Endodermal cell (in vitro differentiated cells): Measurements from ENCODE around the gene UBASH3B. TPM values are rescaled to one million over a fixed set of nuclear protein-coding genes. Genes with fewer than 3 reads are reported as not detected.
"Not testable (repeated sequence)": the region's sequence is repeated elsewhere in the genome, so short reads cannot be mapped to it uniquely, and the experiment has no call there.

Experiments used
- DNase-seq: peaks from one replicate; pipeline ENCODE4 v3.0.0-alpha.2; 2017
- H3K27ac ChIP-seq: 2 replicates; pipeline ENCODE4 v1.5.1; 2013; ENCODE audit warnings: mild to moderate bottlenecking, low read depth, low read length, moderate library complexity
- H3K27me3 ChIP-seq: 2 replicates; pipeline ENCODE4 v1.6.1; 2013; ENCODE audit warnings: mild to moderate bottlenecking, low read length, moderate library complexity; ENCODE audit not compliant: insufficient read depth, control insufficient read depth, poor library complexity, severe bottlenecking
- H3K36me3 ChIP-seq: 2 replicates; pipeline ENCODE4 v1.7.0; 2013; ENCODE audit warnings: mild to moderate bottlenecking, low read length, moderate library complexity; ENCODE audit not compliant: control insufficient read depth, insufficient read depth
- H3K4me1 ChIP-seq: one replicate; pipeline ENCODE4 v1.7.0; 2013; ENCODE audit warnings: low read length; ENCODE audit not compliant: control insufficient read depth, insufficient read depth
- H3K4me3 ChIP-seq: 2 replicates; pipeline ENCODE4 v1.5.1; 2013; ENCODE audit warnings: mild to moderate bottlenecking, low read length, moderate library complexity
- H3K9ac ChIP-seq: 2 replicates; pipeline ENCODE4 v1.6.1; 2013; ENCODE audit warnings: mild to moderate bottlenecking, low read length, moderate library complexity; ENCODE audit not compliant: poor library complexity, severe bottlenecking; ENCODE audit errors: extremely low read depth
- H3K9me3 ChIP-seq: 2 replicates; pipeline ENCODE4 v1.6.1; 2013; ENCODE audit warnings: mild to moderate bottlenecking, low read length, moderate library complexity; ENCODE audit not compliant: control insufficient read depth
- H3K27ac Mint-ChIP-seq: 2 replicates; pipeline ENCODE4 v1.8.0; 2020; ENCODE audit warnings: mixed read lengths
- H3K27me3 Mint-ChIP-seq: 2 replicates; pipeline ENCODE4 v1.8.0; 2021; ENCODE audit warnings: mild to moderate bottlenecking, mixed read lengths; ENCODE audit not compliant: insufficient read depth
- H3K36me3 Mint-ChIP-seq: 2 replicates; pipeline ENCODE4 v1.8.0; 2020; ENCODE audit warnings: low read depth, mixed read lengths
- H3K4me1 Mint-ChIP-seq: 2 replicates; pipeline ENCODE4 v1.8.0; 2020; ENCODE audit warnings: mixed read lengths
- H3K4me3 Mint-ChIP-seq: 2 replicates; pipeline ENCODE4 v1.8.0; 2020; ENCODE audit warnings: mild to moderate bottlenecking, moderate library complexity, mixed read lengths
- H3K9me3 Mint-ChIP-seq: 2 replicates; pipeline ENCODE4 v1.8.0; 2020; ENCODE audit warnings: mild to moderate bottlenecking, mixed read lengths
- WGBS, 2 experiments: methylation state at CpG; one replicate each; pipeline versions ENCODE4 v1.1.5 to v1.1.7; 2013; ENCODE audit warnings: missing lambda C conversion rate in 2 of 2, mixed read lengths in 1 of 2; ENCODE audit not compliant: insufficient coverage in 1 of 2, insufficient read length in 1 of 2; 5-methylcytosine and 5-hydroxymethylcytosine counted together
- total RNA-seq, 2 donors: library from RNA; stranded (reverse); fragmentation: NEBNext Ultra II Directional in 1 of 2; extraction: Animal tissue kit (Norgen Biotek cat#: 25700) in 1 of 2; gene quantifications; 2 replicates in 1 of 2; 3 replicates in 1 of 2; pipeline ENCODE4 v1.2.1, GENCODE V29; 2021
- TF ChIP-seq, protein P1 (sequence below): fragments of 200-600 bp; sonication (generic); conservative IDR thresholded peaks from 2 replicates; pipeline ENCODE4 v1.5.0; 2021; ENCODE audit warnings: antibody characterized with exemption, mild to moderate bottlenecking

UBASH3B gene
- total RNA-seq, 2 donors from 2014 or later: 6.0 to 9.0 TPM

DNA sequence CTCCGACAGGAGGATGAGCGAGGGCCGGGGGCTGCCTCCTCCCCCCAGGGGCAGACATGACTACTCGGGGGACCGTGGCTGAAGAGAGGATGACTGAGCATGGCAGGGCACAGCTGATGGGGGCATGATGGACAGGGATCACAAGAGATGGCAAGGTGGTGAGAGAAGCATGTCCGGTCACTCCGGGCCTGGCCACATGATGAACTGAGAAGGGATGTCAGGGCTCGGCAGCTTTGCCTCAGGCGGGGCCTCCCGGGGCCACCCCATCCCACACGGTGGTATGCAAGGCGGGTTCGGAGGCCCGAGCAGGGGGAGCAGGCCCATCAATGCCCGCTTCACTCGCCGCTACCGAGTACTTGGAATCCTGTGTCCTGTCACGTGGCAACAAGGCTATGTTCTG lies 36.6 kb upstream of the UBASH3B start:
- Mint-ChIP-seq H3K36me3 (no peaks in the 10 kb centered on the region), H3K9me3 (peaks cover 8% of the 10 kb centered on the region), H3K27me3 (peaks cover 5% of the 10 kb centered on the region), H3K27ac (no peak overlapping the region), H3K4me3 (no peak overlapping the region), H3K4me1 (no peaks in the 10 kb centered on the region)
- DNase-seq: no peak
- WGBS, 2 experiments: 94 to 96% methylated on average over 14 to 19 of the region's 19 CpGs
- no peak overlapping the region for H3K4me3 ChIP-seq
- no peaks in the 10 kb centered on the region for H3K27me3 ChIP-seq
- H3K9ac ChIP-seq: no peak overlapping the region
- H3K9me3 ChIP-seq: no peaks in the 10 kb centered on the region
- no peak overlapping the region for H3K27ac ChIP-seq
- TF ChIP-seq, protein P1, sequence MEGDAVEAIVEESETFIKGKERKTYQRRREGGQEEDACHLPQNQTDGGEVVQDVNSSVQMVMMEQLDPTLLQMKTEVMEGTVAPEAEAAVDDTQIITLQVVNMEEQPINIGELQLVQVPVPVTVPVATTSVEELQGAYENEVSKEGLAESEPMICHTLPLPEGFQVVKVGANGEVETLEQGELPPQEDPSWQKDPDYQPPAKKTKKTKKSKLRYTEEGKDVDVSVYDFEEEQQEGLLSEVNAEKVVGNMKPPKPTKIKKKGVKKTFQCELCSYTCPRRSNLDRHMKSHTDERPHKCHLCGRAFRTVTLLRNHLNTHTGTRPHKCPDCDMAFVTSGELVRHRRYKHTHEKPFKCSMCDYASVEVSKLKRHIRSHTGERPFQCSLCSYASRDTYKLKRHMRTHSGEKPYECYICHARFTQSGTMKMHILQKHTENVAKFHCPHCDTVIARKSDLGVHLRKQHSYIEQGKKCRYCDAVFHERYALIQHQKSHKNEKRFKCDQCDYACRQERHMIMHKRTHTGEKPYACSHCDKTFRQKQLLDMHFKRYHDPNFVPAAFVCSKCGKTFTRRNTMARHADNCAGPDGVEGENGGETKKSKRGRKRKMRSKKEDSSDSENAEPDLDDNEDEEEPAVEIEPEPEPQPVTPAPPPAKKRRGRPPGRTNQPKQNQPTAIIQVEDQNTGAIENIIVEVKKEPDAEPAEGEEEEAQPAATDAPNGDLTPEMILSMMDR: no peak
- H3K36me3 ChIP-seq: no peaks in the 10 kb centered on the region
- no peaks in the 10 kb centered on the region for H3K4me1 ChIP-seq

DNA sequence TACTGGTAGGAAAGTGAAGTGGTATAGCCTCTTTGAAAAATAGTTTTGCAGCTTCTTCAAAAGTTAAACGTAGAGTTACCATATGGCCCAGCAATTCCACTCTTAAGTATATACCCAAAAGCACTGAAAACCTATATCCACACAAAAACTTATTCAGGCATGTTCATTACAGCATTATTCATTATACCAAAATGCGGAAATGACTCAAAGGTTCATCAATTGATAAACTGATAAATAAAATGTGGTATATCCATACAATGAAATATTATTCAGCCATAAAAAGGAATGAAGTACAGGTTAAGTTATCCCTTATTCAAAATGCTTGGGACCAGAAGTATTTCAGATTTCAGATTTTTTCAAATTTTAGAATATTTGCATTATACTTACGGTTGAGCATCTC lies 35.8 kb upstream of the UBASH3B start:
- Histone ChIP-seq H3K27me3 (no peaks in the 10 kb centered on the region), H3K36me3 (no peaks in the 10 kb centered on the region), H3K9ac (no peak overlapping the region), H3K9me3 (no peaks in the 10 kb centered on the region), H3K4me3 (no peak overlapping the region), H3K27ac (no peak overlapping the region), H3K4me1 (no peaks in the 10 kb centered on the region)
- TF ChIP-seq, protein P1: no peak
- H3K4me1 Mint-ChIP-seq: no peaks in the 10 kb centered on the region
- 87 to 100% methylated on average over 2 of the region's 3 CpGs for WGBS, 2 experiments
- peaks cover 8% of the 10 kb centered on the region for H3K9me3 Mint-ChIP-seq
- H3K27me3 Mint-ChIP-seq: peaks cover 5% of the 10 kb centered on the region
- H3K27ac Mint-ChIP-seq: no peak overlapping the region
- H3K4me3 Mint-ChIP-seq: no peak overlapping the region
- H3K36me3 Mint-ChIP-seq: no peaks in the 10 kb centered on the region
- DNase-seq: no peak

DNA sequence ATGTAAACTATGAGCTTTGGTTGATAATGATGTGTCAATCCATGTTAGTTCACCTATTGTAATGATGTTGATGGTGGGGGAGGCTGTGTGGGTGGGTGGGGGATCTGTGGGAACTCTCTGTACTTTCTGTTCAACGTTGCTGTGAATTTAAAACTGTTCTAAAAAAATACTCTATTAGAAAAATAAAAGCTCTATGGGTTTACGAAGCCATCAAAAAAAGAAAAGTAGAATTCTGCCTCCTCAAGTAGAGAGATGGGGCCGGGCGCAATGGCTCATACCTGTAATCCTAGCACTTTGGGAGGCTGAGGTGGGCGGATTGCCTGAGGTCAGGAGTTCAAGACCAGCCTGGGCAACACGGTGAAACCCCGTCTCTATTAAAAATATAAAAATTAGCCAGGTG lies 30.0 kb upstream of the UBASH3B start:
- H3K9me3 Mint-ChIP-seq, H3K27ac ChIP-seq, H3K4me3 ChIP-seq, DNase-seq, H3K27me3 Mint-ChIP-seq, H3K9ac ChIP-seq, H3K27me3 ChIP-seq, H3K9me3 ChIP-seq, H3K4me1 ChIP-seq, H3K36me3 ChIP-seq, H3K4me1 Mint-ChIP-seq, H3K4me3 Mint-ChIP-seq, H3K27ac Mint-ChIP-seq, H3K36me3 Mint-ChIP-seq: not testable (repeated sequence)
- 92 to 96% methylated on average over 5 to 6 of the region's 7 CpGs for WGBS, 2 experiments

DNA sequence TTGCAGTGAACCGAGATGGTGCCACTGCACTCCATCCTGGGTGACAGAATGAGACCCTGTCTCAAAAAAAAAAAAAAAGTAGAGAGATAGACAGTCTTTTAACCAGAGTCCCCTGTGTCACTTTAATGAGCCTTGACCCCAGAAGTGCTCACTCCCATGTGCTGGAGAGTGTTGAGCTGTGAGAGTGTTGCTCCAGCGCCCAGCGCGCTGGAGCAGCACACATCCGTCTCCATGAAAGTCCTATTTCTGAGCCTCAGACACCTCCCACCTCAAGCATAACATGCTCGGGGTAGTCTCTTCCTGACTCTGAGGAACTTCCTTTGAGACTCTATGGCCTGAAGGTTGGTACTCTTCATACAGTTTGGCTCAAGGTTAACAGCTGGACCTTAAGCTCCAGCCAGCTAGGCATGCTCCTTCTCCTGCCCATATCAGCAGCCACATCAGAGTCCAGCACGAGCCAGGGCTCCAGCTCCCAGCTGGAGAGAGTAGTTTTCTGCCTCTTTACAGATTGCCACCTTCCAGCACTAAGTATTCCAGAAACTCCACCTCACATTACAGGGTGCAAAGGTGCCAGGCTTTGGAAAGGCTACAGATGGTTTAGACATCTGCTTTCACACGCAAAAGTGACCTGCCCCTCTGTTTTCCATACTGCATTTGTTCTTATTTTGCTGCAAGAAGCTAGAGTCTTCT lies 29.4 kb upstream of the UBASH3B start:
- no peaks in the 10 kb centered on the region for H3K9me3 ChIP-seq
- no peak overlapping the region for H3K27ac Mint-ChIP-seq
- no peak overlapping the region for H3K27ac ChIP-seq
- H3K36me3 ChIP-seq: no peaks in the 10 kb centered on the region
- no peak overlapping the region for H3K9ac ChIP-seq
- no peak overlapping the region for H3K4me3 Mint-ChIP-seq
- WGBS, 2 experiments: 91 to 96% methylated on average over 8 of the region's 8 CpGs
- H3K27me3 ChIP-seq: no peaks in the 10 kb centered on the region
- H3K27me3 Mint-ChIP-seq: peaks cover 2% of the 10 kb centered on the region
- H3K36me3 Mint-ChIP-seq: no peaks in the 10 kb centered on the region
- no peaks in the 10 kb centered on the region for H3K4me1 ChIP-seq
- H3K4me1 Mint-ChIP-seq: peaks cover 4% of the 10 kb centered on the region
- no peak overlapping the region for H3K4me3 ChIP-seq
- TF ChIP-seq, protein P1: no peak
- no peaks in the 10 kb centered on the region for H3K9me3 Mint-ChIP-seq
- no peak for DNase-seq
